ENCODE measurements around the gene DNAH6.
A peak's percentile ranks its signal among the peaks of the same experiment; 100 is the strongest.
"Not testable (repeated sequence)": the region's sequence is repeated elsewhere in the genome, so short reads cannot be mapped to it uniquely, and the experiment has no call there.

The DNAH6 gene

DNA sequence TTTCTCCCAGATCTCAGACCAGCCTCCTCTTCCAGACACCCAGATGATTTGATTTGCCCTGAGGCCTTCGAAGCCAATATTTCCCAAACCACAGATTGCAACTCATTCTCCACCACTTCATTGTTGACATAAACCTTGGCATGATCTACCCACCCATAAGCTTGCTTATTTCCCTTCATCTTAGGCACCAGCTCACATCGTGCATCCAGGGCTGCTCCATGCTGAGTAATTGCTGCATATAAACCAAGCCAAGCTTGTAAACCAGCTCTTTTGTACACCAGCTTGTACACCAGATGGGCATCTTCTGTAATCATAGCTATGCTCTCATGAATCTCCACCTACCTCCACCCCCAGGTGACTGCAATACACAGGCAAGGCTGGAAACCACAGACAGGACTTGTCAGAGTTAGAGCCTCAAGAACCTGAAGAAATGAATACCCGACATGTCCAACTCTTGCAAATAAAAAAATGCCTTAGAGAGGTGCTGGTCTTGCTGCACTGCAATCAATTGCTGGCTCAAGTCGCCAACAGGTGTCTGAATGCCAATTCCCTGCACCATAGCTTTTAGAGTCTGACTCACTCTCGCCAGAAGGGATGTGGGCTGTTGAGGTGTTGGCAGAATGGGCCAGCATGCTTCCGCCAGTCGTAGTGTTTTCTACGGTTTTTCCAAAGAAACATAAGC is 333.1 kb downstream of the DNAH6 start:
- H3K9me3 Mint-ChIP-seq = peaks cover 7% of the 10 kb centered on the region
- peak overlapping the region; percentile 91 for H3K27ac Mint-ChIP-seq
- H3K4me1 Mint-ChIP-seq = peaks cover 96% of the 10 kb centered on the region
- peak overlapping the region; percentile 69 for H3K4me3 Mint-ChIP-seq
- H3K36me3 Mint-ChIP-seq = peaks cover 20% of the 10 kb centered on the region
- H3K27me3 Mint-ChIP-seq = no peaks in the 10 kb centered on the region

DNA sequence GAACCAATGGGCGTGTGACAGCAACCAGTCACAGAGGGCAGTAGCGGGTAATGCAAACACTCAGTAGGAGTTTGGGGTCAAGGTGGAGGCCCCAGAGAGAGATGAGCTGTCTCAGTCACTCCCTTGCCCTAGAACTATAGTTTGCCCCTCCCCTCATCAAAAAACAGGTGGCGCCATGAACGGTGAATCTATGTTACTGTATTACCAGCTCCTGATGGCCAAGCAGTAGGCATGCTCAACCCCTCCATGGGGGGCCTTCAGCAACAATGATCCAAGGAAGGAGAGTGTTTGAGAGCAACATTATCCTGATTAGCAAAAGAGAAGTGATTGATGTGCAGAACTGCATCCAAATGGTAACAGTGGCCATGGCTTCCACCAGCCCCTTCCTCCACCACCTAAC is 334.2 kb downstream of the DNAH6 start:
- Mint-ChIP-seq H3K27me3 (no peaks in the 10 kb centered on the region), H3K27ac (peak overlapping the region; percentile 91), H3K36me3 (peaks cover 21% of the 10 kb centered on the region), H3K9me3 (peaks cover 6% of the 10 kb centered on the region), H3K4me3 (peak overlapping the region; percentile 69), H3K4me1 (peaks cover 96% of the 10 kb centered on the region)

DNA sequence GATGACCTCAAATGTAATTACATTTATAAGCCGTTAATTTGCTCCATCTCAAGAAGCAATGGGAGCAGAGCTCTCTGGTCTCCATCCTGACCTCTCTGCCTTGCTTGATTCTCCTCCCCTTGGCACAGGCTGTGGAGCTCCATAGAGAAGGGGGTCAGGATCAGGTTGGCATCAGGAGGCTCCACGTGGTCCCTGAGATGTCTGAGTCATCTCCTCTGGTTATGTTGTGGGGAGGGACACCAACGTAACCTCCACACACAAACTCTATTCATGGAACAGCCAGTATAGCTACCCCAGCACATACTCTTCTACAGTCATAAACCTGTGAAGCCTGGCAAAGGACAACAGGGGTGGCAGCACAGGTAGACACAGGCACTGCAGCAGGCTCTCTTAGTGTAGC is 335.6 kb downstream of the DNAH6 start:
- Mint-ChIP-seq H3K9me3 (peaks cover 6% of the 10 kb centered on the region), H3K4me1 (peaks cover 96% of the 10 kb centered on the region), H3K27me3 (no peaks in the 10 kb centered on the region), H3K27ac (peak overlapping the region; percentile 90), H3K4me3 (peak overlapping the region; percentile 37), H3K36me3 (peaks cover 24% of the 10 kb centered on the region)

DNA sequence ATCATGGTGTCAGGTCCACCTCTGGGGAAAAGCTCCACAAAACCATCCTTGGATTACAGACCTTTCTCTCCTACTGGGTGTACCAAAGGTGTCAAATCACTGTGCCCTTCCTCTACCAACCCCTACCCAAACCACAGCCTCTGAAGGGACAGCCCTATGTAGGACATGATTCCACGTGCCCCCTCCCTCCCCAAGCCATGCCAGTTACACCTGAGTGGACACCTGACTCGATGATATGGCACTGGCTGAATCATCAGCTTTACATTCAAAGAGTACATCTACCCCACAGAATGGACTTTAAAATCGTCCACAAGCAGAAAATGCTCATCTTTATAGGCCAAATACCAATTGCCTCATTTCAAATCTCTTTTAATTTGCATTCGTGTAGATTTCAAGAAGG is 338.6 kb downstream of the DNAH6 start:
- peak overlapping the region; percentile 97 for H3K27ac Mint-ChIP-seq
- H3K27me3 Mint-ChIP-seq = no peaks in the 10 kb centered on the region
- peaks cover 27% of the 10 kb centered on the region for H3K36me3 Mint-ChIP-seq
- H3K4me3 Mint-ChIP-seq = peak overlapping the region; percentile 68
- H3K9me3 Mint-ChIP-seq = peaks cover 6% of the 10 kb centered on the region
- H3K4me1 Mint-ChIP-seq = peaks cover 96% of the 10 kb centered on the region

DNA sequence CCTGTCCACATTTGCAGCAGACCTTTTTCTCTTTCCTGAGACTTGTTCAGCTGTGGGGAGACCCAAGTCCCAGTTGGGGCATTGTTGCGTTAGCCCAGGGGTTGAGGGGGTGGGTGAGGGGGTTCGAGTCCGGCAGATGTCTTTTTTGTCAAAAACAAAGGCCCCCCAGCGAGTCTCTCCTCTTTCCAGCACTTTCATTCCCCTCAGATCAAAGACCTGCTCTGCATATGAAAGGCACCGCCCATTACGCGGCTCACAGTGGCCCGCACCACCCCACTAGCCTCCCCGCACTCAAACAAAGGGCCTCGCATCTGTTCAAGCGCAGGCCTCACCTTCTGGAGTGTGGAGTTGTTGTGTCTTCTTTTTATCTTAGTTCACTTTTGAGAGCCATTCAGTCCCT is 339.4 kb downstream of the DNAH6 start:
- H3K4me1 Mint-ChIP-seq = peaks cover 96% of the 10 kb centered on the region
- H3K27ac Mint-ChIP-seq = peak overlapping the region; percentile 97
- peaks cover 6% of the 10 kb centered on the region for H3K9me3 Mint-ChIP-seq
- H3K36me3 Mint-ChIP-seq = peaks cover 27% of the 10 kb centered on the region
- peak overlapping the region; percentile 68 for H3K4me3 Mint-ChIP-seq
- no peaks in the 10 kb centered on the region for H3K27me3 Mint-ChIP-seq

DNA sequence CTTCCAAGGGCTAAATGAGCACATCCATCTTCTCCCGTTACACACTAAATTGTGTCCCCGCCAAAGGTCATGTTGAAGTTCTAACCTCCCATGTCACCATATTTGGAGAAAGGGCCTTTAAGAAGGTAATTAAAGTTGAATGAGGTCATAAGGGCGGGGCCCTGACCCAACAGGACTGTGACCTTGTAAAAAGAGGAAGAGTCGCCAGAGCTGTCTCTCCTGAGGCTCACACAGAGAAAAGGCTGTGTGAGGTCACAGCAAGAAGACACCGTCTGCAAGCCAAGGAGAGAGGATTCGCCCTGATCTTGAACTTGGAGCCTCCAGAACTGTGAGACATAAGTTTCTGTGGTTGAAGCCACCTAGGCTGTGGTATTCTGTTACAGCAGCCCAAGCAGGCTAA is 340.5 kb downstream of the DNAH6 start:
- Mint-ChIP-seq H3K27me3 (no peaks in the 10 kb centered on the region), H3K27ac (peak overlapping the region; percentile 97), H3K36me3 (peaks cover 21% of the 10 kb centered on the region), H3K4me3 (peak overlapping the region; percentile 67), H3K9me3 (peaks cover 6% of the 10 kb centered on the region), H3K4me1 (peaks cover 95% of the 10 kb centered on the region)

DNA sequence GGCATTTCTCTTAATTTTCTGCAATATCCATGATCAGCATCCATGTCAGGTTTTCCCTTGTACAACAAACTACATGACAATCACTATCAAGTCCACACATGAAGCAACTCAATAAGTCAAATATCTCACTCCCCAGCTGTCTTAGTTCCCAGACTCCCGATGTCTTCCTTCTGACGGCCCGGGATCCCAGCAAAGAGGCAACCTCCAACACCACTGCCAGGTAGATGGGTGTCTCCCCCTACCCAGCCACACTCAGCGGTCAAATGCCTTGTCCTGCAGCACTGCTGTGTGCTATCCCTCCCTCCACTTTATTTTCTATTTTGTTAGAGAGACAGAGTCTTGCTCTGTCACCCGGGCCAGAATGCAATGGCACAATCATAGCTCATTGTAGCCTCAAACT is 341.3 kb downstream of the DNAH6 start:
- Mint-ChIP-seq H3K27me3 (no peaks in the 10 kb centered on the region), H3K27ac (peak overlapping the region; percentile 97), H3K4me1 (peaks cover 95% of the 10 kb centered on the region), H3K36me3 (peaks cover 16% of the 10 kb centered on the region), H3K4me3 (peak overlapping the region; percentile 67), H3K9me3 (peaks cover 6% of the 10 kb centered on the region)

DNA sequence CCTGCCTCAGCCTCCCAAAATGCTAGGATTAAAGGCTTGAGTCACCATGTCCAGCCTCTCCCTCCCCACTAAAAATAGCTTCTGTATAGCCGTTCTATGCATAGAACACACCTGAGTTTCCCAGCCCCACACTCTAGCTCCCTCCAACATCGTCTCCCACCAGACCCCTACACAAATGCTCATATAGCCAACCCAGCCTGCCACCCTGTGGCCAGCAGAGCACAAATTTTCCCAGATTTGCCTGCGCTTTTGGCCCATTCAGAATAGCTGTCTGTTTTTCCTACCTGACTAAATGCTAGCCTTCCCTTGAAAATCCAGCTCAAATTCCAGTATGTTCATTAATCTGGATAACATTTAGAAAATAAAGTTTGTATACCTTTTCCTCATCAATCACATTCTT is 341.8 kb downstream of the DNAH6 start:
- peak overlapping the region; percentile 97 for H3K27ac Mint-ChIP-seq
- no peaks in the 10 kb centered on the region for H3K27me3 Mint-ChIP-seq
- peak overlapping the region; percentile 30 for H3K4me3 Mint-ChIP-seq
- peaks cover 12% of the 10 kb centered on the region for H3K36me3 Mint-ChIP-seq
- peaks cover 95% of the 10 kb centered on the region for H3K4me1 Mint-ChIP-seq
- H3K9me3 Mint-ChIP-seq = peaks cover 3% of the 10 kb centered on the region

DNA sequence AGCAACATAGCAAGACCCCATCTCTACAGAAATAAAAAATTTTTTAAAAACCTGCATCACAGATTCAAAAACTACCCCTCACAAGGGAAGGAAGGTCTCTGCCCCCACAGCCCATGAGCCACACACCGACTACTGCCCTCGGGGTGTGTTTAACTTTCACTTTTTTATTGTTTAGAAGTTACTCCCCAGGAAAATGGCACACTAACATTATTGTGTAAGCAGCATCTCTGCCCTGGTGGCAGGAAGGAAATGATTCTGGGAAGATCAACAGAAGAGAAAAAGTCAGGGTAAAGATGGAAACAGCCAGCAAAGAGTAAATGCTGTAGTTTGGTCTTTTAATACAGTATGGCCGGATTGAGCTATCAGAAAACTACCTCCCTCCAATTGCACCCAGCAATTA is 342.6 kb downstream of the DNAH6 start:
- peaks cover 9% of the 10 kb centered on the region for H3K36me3 Mint-ChIP-seq
- peak overlapping the region; percentile 80 for H3K4me3 Mint-ChIP-seq

DNA sequence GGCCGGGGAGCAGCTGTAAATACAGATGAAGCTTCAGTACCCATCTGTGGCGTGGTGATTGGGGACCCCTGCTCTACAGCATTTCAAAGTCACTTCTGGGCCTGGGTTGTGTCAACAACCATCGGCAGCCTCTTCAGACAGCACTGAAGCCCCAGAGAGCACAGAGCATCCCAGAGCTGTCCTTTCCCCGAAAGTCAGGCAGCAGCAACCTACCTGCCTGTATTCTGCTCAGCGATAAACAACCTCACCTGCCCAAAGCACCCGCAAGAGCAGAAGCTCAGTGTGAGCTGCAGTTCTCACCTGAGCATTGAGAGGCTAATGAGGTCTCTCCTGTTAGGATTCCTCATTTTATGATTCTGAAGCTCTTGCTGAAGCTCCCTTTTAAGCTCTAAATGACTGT is 345.2 kb downstream of the DNAH6 start:
- Mint-ChIP-seq H3K27ac (peak overlapping the region; percentile 96), H3K27me3 (no peaks in the 10 kb centered on the region), H3K36me3 (peaks cover 11% of the 10 kb centered on the region), H3K4me1 (peaks cover 94% of the 10 kb centered on the region), H3K9me3 (no peaks in the 10 kb centered on the region), H3K4me3 (peak overlapping the region; percentile 74)

More for the DNA sequence above, 342.6 kb downstream of the DNAH6 start:
- Mint-ChIP-seq H3K9me3 (no peaks in the 10 kb centered on the region), H3K27me3 (no peaks in the 10 kb centered on the region), H3K27ac (peak overlapping the region; percentile 91), H3K4me1 (peaks cover 94% of the 10 kb centered on the region)

DNA sequence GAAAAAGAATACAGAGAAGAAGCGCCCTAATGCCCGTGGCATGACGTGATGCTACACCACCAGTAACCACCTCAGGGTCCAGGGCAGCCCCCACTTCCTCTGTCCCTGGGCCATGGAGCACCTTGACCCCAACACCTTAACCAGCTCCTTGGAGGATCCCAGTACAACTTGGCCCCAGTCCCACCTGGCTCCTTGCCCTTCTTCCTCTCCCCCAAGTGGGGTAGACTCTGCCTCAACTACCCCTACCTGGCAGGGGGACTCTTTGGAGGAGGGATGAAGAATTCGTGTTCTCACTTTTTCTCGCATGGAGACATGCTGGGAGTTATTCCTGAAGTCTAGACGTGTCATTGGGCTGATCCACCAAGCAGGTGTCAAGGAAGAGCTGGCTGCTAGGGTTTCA is 345.7 kb downstream of the DNAH6 start:
- Mint-ChIP-seq H3K27ac (peak overlapping the region; percentile 96), H3K4me3 (peak overlapping the region; percentile 74), H3K36me3 (peaks cover 8% of the 10 kb centered on the region), H3K9me3 (no peaks in the 10 kb centered on the region), H3K4me1 (peaks cover 94% of the 10 kb centered on the region), H3K27me3 (no peaks in the 10 kb centered on the region)

DNA sequence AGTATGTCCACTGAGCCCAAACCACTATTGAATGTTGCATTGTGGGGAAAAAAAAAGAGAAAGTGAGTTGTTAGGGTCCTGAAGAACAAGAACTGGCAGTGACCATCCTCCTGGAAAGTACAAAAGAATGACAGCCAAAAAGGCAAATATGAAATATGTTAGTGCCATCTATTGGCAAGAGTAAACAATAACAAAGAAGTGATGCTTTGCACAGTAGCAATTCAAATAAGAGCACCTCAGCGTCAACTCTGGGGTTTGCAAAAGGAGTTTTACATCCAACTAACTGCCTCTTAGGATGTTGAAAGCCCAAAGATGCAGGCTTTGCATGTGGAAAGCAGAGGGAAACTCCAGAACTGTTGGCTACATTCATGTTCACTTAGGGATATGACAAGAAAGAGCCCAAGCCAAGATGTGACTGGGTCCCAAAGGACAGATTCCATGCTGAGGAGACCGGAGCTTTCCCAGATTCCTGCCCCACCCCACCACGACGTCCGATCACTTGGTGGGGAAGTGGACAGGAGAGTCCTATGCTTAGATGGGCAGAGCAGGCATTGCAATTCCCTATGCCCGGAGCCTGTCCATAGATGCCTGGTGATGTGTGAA is 349.0 kb downstream of the DNAH6 start:
- Mint-ChIP-seq H3K36me3 (peaks cover 12% of the 10 kb centered on the region), H3K27ac (peak overlapping the region; percentile 97), H3K4me1 (peaks cover 92% of the 10 kb centered on the region), H3K4me3 (peak overlapping the region; percentile 66), H3K9me3 (no peaks in the 10 kb centered on the region), H3K27me3 (no peaks in the 10 kb centered on the region)

DNA sequence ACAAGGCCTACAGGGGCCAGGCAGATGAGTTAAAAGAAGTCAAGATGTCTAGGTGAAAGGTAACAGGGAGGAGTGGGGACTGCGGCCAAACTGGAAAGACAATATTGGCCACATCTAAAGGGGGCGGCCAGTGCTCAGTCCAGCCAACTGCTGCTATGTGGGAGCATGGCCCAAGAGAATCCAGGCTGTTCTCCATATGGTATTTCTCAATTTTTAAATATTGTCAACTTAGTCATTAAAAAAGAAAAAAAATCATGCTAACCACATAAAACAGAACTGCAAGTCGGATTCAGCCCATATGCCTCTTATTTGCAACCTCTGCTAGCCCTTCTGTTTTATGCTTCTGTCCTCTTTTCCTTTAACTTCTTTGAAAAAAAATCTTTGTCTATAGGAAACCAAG is 349.8 kb downstream of the DNAH6 start:
- peaks cover 16% of the 10 kb centered on the region for H3K36me3 Mint-ChIP-seq
- peak overlapping the region; percentile 97 for H3K27ac Mint-ChIP-seq
- H3K4me3 Mint-ChIP-seq = no peak overlapping the region
- no peaks in the 10 kb centered on the region for H3K9me3 Mint-ChIP-seq
- H3K27me3 Mint-ChIP-seq = no peaks in the 10 kb centered on the region
- peaks cover 93% of the 10 kb centered on the region for H3K4me1 Mint-ChIP-seq

DNA sequence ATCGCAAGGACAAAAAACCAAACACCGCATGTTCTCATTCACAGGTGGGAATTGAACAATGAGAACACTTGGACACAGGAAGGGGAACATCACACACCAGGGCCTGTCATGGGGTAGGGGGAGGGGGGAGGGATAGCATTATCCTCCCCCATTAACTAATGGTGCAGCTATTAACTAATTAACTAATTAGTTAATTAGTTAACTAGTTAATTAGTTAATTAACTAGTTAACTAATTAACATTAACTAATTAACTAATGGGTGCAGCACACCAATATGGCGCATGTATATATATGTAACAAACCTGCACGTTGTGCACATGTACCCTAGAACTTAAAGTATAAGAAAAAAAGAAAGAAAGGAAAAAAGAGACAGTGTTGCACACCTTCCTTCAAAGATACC is 352.0 kb downstream of the DNAH6 start:
- not testable (repeated sequence) for H3K9me3 Mint-ChIP-seq, H3K27me3 Mint-ChIP-seq, H3K4me3 Mint-ChIP-seq
- Mint-ChIP-seq H3K36me3 (peaks cover 18% of the 10 kb centered on the region), H3K4me1 (peaks cover 88% of the 10 kb centered on the region), H3K27ac (peak overlapping the region; percentile 97)

Data from activated naive CD4-positive, alpha-beta T cell treated with anti-CD3 and anti-CD28 coated beads, Interleukin-2, amount 50 U/mL, for 24 hours (primary cell).